ENCODE results near the gene TRIM58.

DNA sequence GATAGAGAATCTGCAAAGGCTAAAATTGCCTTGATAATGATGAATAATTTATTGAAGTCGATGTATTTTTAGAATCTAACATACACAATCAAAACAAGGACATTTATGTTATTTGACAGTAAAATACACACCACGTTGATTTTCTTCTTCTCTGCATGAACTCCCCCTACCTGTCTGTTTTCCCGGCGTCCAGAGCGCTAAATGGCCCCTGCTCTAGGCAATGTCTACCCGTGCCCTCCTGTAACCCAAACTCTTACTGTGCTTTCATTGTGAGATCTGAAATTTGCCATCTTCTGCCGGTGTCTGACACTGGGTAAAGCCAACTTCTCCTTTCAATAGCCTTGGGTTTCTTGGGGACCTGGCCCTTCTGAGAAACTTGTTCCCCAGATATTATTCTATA lies 8.6 kb upstream of the TRIM58 start:
- no peak for TF ChIP-seq ZNF274 (IDR thresholded peaks at IDR 0.05; ENCODE audit: low read depth, low read length)
- TF ChIP-seq SUZ12 (IDR thresholded peaks at IDR 0.05; ENCODE audit: extremely low read depth, insufficient read depth, insufficient read length) = no peak

All from NT2/D1 (cell line).